Suprapubic skin (tissue), 4 donors: ENCODE results near the gene RNF111. TPM values are rescaled to one million over a fixed set of nuclear protein-coding genes. Genes with fewer than 3 reads are reported as not detected.

ENCODE experiments used
- DNase-seq, 2 donors: peaks; one replicate each; pipeline ENCODE4 v3.0.0-alpha.2; 2019; ENCODE audit warnings: low spot score in 2 of 2
- H3K27ac ChIP-seq: fragments of 200-600 bp; sonication (generic); one replicate; pipeline ENCODE4 v1.5.1; 2019
- H3K27me3 ChIP-seq: fragments of 200-600 bp; sonication (generic); one replicate; pipeline ENCODE4 v1.5.1; 2019
- H3K36me3 ChIP-seq: fragments of 200-600 bp; sonication (generic); one replicate; pipeline ENCODE4 v1.5.1; 2019
- H3K4me1 ChIP-seq: fragments of 200-600 bp; sonication (generic); one replicate; pipeline ENCODE4 v1.5.1; 2019
- H3K4me3 ChIP-seq: fragments of 200-600 bp; sonication (generic); one replicate; pipeline ENCODE4 v1.5.1; 2019; ENCODE audit warnings: mild to moderate bottlenecking
- H3K9me3 ChIP-seq: fragments of 200-600 bp; sonication (generic); one replicate; pipeline ENCODE4 v1.5.1; 2019
- EP300 ChIP-seq: sonication (generic); formaldehyde crosslinking; IDR thresholded peaks from one replicate; pipeline ENCODE4 v1.6.1; 2017; ENCODE audit warnings: antibody characterized with exemption
- POLR2A ChIP-seq, 2 donors: fragments of 450-650 bp; IDR thresholded peaks; one replicate each; pipeline ENCODE4 v1.6.1; 2017; ENCODE audit warnings: antibody characterized with exemption in 2 of 2, mild to moderate bottlenecking in 2 of 2, moderate library complexity in 2 of 2
- POLR2AphosphoS5 ChIP-seq, 3 donors: sonication (generic); formaldehyde crosslinking; IDR thresholded peaks; one replicate each; pipeline ENCODE4 v1.6.1; 2017; ENCODE audit warnings: antibody characterized with exemption in 3 of 3
- WGBS: methylation state at CpG from one replicate; pipeline ENCODE4 v1.1.5; 2018; 5-methylcytosine and 5-hydroxymethylcytosine counted together
- total RNA-seq, 4 donors: library from RNA; depleted of rRNA; stranded (reverse); fragments of >200 nt; gene quantifications; one replicate each; pipeline ENCODE4 v1.1.0, GENCODE V29; 2016
- TF ChIP-seq, protein P1 (sequence below), 2 donors: fragments of 200-600 bp in 1 of 2; fragments of 450-650 bp in 1 of 2; sonication (generic) in 1 of 2; IDR thresholded peaks; one replicate each; pipeline ENCODE4 v1.5.1; 2016 to 2019; ENCODE audit warnings: antibody characterized with exemption in 2 of 2, mild to moderate bottlenecking in 1 of 2, moderate library complexity in 1 of 2

The RNF111 gene
- total RNA-seq, 4 donors from 2014 or later = 15.2 to 34.4 (median 22.2) TPM

DNA sequence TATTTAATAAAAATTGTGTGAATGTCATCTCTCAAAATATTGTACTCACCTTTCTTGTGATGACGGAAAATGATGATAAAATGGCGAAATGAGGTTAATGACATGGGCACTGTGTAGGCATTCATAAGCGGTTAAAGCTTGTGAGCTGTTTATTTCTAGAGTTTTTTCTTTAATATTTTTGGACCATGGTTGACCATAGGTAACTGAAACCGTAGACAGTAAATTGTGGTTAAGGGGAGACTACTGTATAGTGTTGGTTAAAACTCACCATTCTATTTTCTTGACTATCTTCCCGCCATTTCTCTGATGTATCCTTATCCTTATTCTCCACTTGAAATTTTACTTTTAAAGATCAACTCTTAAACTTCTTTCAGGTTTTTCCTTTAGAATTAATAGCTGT, 14.5 kb downstream of the RNF111 start:
- 95% methylated on average over 5 of the region's 5 CpGs for WGBS
- Histone ChIP-seq H3K36me3 (peaks cover 6% of the 10 kb centered on the region), H3K4me1 (peaks cover 4% of the 10 kb centered on the region), H3K4me3 (no peak overlapping the region), H3K27ac (no peak overlapping the region), H3K27me3 (no peaks in the 10 kb centered on the region), H3K9me3 (no peaks in the 10 kb centered on the region)
- no peak for DNase-seq
- TF ChIP-seq POLR2A (IDR thresholded peaks at IDR 0.05) = no peak
- TF ChIP-seq POLR2AphosphoS5 (IDR thresholded peaks at IDR 0.05) = no peak
- TF ChIP-seq, protein P1, sequence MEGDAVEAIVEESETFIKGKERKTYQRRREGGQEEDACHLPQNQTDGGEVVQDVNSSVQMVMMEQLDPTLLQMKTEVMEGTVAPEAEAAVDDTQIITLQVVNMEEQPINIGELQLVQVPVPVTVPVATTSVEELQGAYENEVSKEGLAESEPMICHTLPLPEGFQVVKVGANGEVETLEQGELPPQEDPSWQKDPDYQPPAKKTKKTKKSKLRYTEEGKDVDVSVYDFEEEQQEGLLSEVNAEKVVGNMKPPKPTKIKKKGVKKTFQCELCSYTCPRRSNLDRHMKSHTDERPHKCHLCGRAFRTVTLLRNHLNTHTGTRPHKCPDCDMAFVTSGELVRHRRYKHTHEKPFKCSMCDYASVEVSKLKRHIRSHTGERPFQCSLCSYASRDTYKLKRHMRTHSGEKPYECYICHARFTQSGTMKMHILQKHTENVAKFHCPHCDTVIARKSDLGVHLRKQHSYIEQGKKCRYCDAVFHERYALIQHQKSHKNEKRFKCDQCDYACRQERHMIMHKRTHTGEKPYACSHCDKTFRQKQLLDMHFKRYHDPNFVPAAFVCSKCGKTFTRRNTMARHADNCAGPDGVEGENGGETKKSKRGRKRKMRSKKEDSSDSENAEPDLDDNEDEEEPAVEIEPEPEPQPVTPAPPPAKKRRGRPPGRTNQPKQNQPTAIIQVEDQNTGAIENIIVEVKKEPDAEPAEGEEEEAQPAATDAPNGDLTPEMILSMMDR (IDR thresholded peaks at IDR 0.05) = no peak
- no peak for TF ChIP-seq EP300

DNA sequence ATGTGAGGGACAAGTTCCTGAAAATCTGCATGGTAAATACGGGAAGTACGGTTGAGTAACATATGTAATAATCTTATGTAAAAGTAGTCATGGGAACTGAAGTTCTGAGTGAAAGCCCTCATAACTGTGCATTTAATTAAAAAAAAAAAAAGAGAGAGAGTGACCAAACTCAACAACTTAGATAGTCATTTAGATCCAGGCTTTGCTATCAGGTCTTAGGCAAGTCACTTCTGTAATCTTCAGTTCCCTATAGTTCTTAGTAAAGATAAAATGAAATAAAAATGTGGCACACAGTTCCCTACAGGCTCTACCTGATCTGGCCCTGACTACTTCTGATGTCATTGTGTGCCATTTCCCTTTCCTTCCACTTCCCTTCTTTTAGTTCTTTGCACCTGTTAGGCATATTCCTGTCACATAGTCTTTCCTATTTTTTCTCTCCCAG, 15.0 kb downstream of the RNF111 start:
- no peak for DNase-seq
- H3K27me3 ChIP-seq = no peaks in the 10 kb centered on the region
- H3K9me3 ChIP-seq = no peaks in the 10 kb centered on the region
- no peak overlapping the region for H3K4me3 ChIP-seq
- peaks cover 6% of the 10 kb centered on the region for H3K36me3 ChIP-seq
- H3K27ac ChIP-seq = no peak overlapping the region
- H3K4me1 ChIP-seq = peaks cover 4% of the 10 kb centered on the region
- WGBS = 94% methylated on average over 2 of the region's 2 CpGs
- TF ChIP-seq EP300 = no peak
- TF ChIP-seq, protein P1 (IDR thresholded peaks at IDR 0.05) = no peak
- TF ChIP-seq POLR2AphosphoS5 (IDR thresholded peaks at IDR 0.05) = no peak
- no peak for TF ChIP-seq POLR2A (IDR thresholded peaks at IDR 0.05)

DNA sequence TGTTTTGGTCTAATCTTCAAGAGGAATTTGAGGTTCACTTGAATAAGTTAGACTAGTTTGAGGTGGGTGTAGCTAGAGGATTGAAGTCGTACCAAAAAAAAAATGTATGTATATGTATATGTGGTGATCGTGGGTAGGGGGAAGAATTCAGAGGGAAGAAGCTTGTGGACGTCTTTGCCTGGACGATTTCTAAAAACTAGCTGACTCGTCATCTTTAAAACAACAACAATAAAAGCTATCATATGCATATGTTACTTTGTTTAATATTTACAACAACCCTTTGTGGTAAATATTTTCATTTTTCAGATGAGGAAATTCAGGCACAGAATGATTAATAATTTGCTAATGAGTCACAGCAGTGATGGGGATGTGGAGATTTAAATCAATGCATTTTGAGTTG, 18.1 kb downstream of the RNF111 start:
- Histone ChIP-seq H3K4me3 (no peak overlapping the region), H3K4me1 (peaks cover 4% of the 10 kb centered on the region), H3K36me3 (peaks cover 10% of the 10 kb centered on the region), H3K27me3 (no peaks in the 10 kb centered on the region), H3K9me3 (no peaks in the 10 kb centered on the region), H3K27ac (no peak overlapping the region)
- no peak for DNase-seq
- TF ChIP-seq, protein P1 (IDR thresholded peaks at IDR 0.05) = no peak
- TF ChIP-seq EP300 (no peak), POLR2AphosphoS5 (IDR thresholded peaks at IDR 0.05) (no peak), POLR2A (IDR thresholded peaks at IDR 0.05) (no peak)
- 83% methylated on average over 5 of the region's 5 CpGs for WGBS

DNA sequence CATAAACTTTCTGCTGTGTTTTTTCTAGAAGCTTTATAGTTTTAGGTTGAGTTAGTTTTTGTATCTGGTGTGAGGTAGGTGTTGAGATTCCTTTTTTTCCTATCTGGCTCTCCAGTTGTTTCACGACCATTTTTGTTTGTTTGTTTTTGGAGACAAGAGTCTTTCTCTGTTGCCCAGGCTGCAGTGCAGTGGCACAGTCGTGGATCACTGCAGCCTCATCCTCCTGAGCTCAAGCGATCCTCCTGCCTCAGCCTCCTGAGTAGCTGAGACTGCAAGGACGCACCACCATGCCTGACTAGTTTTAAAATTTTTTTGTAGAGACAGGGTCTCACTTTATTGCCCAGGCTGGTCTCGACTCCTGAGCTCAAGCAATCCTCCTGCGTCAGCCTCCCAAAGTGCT, 20.6 kb downstream of the RNF111 start:
- Histone ChIP-seq H3K4me1 (no peaks in the 10 kb centered on the region), H3K27ac (no peak overlapping the region), H3K36me3 (peaks cover 8% of the 10 kb centered on the region), H3K9me3 (no peaks in the 10 kb centered on the region), H3K4me3 (no peak overlapping the region), H3K27me3 (no peaks in the 10 kb centered on the region)
- no peak for DNase-seq
- TF ChIP-seq POLR2AphosphoS5 (IDR thresholded peaks at IDR 0.05) = no peak
- TF ChIP-seq, protein P1 (IDR thresholded peaks at IDR 0.05) = no peak
- no peak for TF ChIP-seq EP300
- TF ChIP-seq POLR2A (IDR thresholded peaks at IDR 0.05) = no peak
- 96% methylated on average over 6 of the region's 6 CpGs for WGBS

DNA sequence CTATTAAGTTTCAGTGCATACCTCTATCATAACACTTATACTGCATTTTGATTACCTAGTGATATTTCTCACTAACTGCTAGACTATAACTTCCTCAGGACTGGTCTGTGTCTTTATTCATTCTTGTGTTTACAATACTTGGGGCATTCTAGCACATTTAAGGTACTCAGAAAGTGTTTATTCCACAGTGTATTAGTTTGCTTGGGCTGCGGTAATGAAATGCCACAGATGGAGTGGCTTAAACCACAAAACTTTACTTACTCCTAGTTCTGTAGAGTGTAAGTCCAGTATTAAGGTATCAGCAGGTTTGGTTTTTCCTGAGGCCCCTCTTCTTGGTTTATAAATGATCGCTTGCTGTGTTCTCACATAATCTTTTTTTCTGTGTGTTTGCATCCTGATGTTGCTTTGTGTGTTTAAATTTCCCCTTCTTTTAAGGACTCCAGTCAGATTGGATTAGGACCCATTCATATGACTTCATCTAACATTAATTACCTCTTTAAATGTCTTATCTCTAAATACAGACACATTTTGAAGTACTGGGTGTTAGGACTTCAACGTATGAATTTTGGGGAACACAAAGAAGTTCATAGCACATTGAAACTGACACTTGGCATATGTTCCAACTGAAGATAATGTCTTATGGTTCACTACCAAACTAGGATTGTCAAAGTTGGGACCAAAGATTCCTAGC, 23.9 kb downstream of the RNF111 start:
- 78% methylated on average over 3 of the region's 3 CpGs for WGBS
- no peak for DNase-seq

More for the DNA sequence above, 23.9 kb downstream of the RNF111 start:
- H3K27ac ChIP-seq = no peak overlapping the region
- H3K36me3 ChIP-seq = peaks cover 4% of the 10 kb centered on the region
- H3K4me3 ChIP-seq = no peak overlapping the region
- H3K9me3 ChIP-seq = no peaks in the 10 kb centered on the region
- TF ChIP-seq, protein P1 (IDR thresholded peaks at IDR 0.05) = no peak
- TF ChIP-seq POLR2AphosphoS5 (IDR thresholded peaks at IDR 0.05) (no peak), EP300 (no peak), POLR2A (IDR thresholded peaks at IDR 0.05) (no peak)
- peaks cover 2% of the 10 kb centered on the region for H3K4me1 ChIP-seq
- H3K27me3 ChIP-seq = no peaks in the 10 kb centered on the region
